GM12874 (cell line): ENCODE results near the gene HIF3A.

Source experiments
- TF ChIP-seq, protein P1 (sequence below): IDR thresholded peaks from 2 replicates; pipeline ENCODE4 v1.5.1; 2011; ENCODE audit warnings: low read depth, mild to moderate bottlenecking, control low read depth, low read length, moderate library complexity; ENCODE audit not compliant: insufficient read depth

Gene HIF3A

GRCh38 chr19:46299004-46299509, 2.2 kb downstream of the HIF3A start:
- TF ChIP-seq, protein P1, sequence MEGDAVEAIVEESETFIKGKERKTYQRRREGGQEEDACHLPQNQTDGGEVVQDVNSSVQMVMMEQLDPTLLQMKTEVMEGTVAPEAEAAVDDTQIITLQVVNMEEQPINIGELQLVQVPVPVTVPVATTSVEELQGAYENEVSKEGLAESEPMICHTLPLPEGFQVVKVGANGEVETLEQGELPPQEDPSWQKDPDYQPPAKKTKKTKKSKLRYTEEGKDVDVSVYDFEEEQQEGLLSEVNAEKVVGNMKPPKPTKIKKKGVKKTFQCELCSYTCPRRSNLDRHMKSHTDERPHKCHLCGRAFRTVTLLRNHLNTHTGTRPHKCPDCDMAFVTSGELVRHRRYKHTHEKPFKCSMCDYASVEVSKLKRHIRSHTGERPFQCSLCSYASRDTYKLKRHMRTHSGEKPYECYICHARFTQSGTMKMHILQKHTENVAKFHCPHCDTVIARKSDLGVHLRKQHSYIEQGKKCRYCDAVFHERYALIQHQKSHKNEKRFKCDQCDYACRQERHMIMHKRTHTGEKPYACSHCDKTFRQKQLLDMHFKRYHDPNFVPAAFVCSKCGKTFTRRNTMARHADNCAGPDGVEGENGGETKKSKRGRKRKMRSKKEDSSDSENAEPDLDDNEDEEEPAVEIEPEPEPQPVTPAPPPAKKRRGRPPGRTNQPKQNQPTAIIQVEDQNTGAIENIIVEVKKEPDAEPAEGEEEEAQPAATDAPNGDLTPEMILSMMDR: no peak

GRCh38 chr19:46299695-46300094, 2.9 kb downstream of the HIF3A start:
- TF ChIP-seq, protein P1: no peak

DNA sequence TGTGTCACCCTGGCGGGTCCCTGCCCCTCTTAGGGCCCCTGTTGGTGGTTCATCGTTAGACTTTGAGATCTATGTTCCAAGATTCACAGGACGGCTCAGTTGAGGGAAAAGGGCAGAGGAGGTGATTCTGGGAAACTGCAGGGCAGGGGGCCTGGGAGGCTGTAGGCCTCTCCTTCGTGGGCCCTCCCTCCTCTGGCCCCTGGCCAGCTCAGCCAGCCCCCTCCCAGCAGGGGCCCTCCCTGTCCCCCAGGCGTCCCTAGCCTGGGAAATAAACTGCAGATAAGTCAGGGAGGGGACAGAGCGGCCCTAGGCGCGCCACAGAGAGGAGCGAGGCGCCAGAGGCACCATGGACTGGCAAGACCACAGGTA, 6.5 kb downstream of the HIF3A start:
- TF ChIP-seq, protein P1: no peak

GRCh38 chr19:46303691-46304397, 7.0 kb downstream of the HIF3A start:
- TF ChIP-seq, protein P1: no peak

DNA sequence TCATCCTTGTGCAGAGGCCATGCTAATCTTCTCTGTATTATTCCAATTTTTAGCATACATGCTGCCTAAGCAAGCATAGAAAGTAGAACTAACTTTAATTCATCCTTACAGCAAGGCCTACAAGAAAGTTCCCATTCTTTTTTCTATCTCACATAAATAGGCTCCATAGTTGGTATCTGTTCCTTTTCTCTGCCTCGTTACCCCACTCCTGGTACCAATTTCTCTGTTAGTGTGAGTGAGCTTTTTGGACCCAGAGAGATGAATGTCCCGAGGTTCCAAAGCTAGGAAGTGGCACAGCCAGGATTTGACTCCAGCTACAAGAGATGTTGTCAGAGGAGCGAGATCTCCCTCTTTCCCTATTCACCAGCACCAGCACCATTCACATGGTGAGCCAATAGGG, 9.7 kb downstream of the HIF3A start:
- TF ChIP-seq, protein P1: no peak

GRCh38 chr19:46308510-46308909, 11.7 kb downstream of the HIF3A start:
- TF ChIP-seq, protein P1: no peak

DNA sequence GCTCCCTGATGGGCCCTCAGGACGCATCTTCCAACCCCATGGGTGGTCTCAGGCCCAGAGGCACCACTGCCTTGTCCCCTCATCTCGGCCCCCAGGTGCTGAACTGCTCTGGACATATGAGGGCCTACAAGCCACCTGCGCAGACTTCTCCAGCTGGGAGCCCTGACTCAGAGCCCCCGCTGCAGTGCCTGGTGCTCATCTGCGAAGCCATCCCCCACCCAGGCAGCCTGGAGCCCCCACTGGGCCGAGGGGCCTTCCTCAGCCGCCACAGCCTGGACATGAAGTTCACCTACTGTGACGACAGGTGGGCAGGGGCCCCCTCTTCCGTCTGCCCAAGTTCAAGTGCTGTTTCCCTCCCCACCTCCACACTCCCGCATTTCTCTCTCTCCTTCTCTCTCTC, 12.2 kb downstream of the HIF3A start:
- TF ChIP-seq, protein P1: no peak
